Cardiac fibroblast (primary cell): ENCODE measurements around the gene CMKLR1.

Experiments
- DNase-seq, 2 donors: peaks; one replicate each; pipeline versions ENCODE4 v3.0.0 to v3.0.0-alpha.2; 2010; ENCODE audit warnings: low read depth in 2 of 2
- H3K4me3 ChIP-seq, 2 donors: replicated peaks in 1 of 2; 1 replicate in 1 of 2; 2 replicates in 1 of 2; pipeline ENCODE4 v1.5.1; 2011; ENCODE audit warnings: low read depth in 2 of 2, low read length in 2 of 2, mild to moderate bottlenecking in 2 of 2, moderate library complexity in 1 of 2
- CTCF ChIP-seq: IDR thresholded peaks from one replicate; pipeline ENCODE4 v1.5.1; 2011; ENCODE audit warnings: low read depth, mild to moderate bottlenecking, low read length, inconsistent platforms

Gene CMKLR1

GRCh38 chr12:108322998-108323397, 16.1 kb downstream of the CMKLR1 start:
- no peak for TF ChIP-seq CTCF
- no peak for DNase-seq
- H3K4me3 ChIP-seq, result no peak overlapping the region

- no peak for DNase-seq
- H3K4me3 ChIP-seq, result no peak overlapping the region
- no peak for TF ChIP-seq CTCF
These were observed 17.4 kb downstream of the CMKLR1 start for GRCh38 chr12:108321688-108322087.

GRCh38 chr12:108320507-108321293, 18.4 kb downstream of the CMKLR1 start:
- H3K4me3 ChIP-seq, result no peak overlapping the region
- no peak for TF ChIP-seq CTCF
- no peak for DNase-seq

GRCh38 chr12:108319277-108320234, 19.6 kb downstream of the CMKLR1 start:
- no peak for DNase-seq
- H3K4me3 ChIP-seq, result no peak overlapping the region
- TF ChIP-seq CTCF, result no peak

- no peak for TF ChIP-seq CTCF
- no peak overlapping the region for H3K4me3 ChIP-seq
- no peak for DNase-seq
These were observed 20.4 kb downstream of the CMKLR1 start for GRCh38 chr12:108318472-108319275.
